Vagina (tissue), 2 donors: ENCODE results near the gene NUP98.

ENCODE experiments used
- POLR2A ChIP-seq, 2 donors: fragments of 450-650 bp; IDR thresholded peaks; one replicate each; pipeline ENCODE4 v1.6.1; 2017; ENCODE audit warnings: antibody characterized with exemption in 2 of 2, mild to moderate bottlenecking in 2 of 2, moderate library complexity in 2 of 2
- POLR2AphosphoS5 ChIP-seq, 2 donors: sonication (generic); formaldehyde crosslinking; IDR thresholded peaks; one replicate each; pipeline ENCODE4 v1.9.0; 2017; ENCODE audit warnings: antibody characterized with exemption in 2 of 2, mild to moderate bottlenecking in 2 of 2, low read depth in 1 of 2; ENCODE audit not compliant: insufficient read depth in 1 of 2
- TF ChIP-seq, protein P1 (sequence below), 3 experiments: fragments of 450-650 bp in 2 of 3; fragments of 200-600 bp in 1 of 3; sonication (generic) in 1 of 3; IDR thresholded peaks; one replicate each; pipeline ENCODE4 v1.5.1; 2017 to 2019; ENCODE audit warnings: antibody characterized with exemption in 3 of 3, mild to moderate bottlenecking in 2 of 3, moderate library complexity in 2 of 3

DNA sequence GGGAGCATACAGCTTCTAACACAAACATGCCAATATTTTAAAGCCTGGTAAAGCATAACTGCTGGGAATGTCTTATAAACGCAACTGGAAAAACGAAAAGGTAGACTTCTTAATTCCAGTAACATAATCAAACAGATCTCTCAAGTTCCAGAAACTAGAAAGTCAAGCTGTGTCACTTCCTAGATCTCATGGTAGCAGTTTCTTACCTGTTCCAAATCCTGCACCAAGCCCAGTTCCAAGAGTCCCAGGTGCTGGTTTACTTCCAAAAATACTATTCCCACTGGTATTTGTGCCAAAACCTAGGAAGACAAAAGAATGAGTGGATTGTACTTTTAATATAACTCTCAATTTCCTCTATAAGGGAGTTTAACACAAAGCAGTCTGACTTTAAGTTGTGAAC, 44.2 kb downstream of the NUP98 start:
- TF ChIP-seq, protein P1, sequence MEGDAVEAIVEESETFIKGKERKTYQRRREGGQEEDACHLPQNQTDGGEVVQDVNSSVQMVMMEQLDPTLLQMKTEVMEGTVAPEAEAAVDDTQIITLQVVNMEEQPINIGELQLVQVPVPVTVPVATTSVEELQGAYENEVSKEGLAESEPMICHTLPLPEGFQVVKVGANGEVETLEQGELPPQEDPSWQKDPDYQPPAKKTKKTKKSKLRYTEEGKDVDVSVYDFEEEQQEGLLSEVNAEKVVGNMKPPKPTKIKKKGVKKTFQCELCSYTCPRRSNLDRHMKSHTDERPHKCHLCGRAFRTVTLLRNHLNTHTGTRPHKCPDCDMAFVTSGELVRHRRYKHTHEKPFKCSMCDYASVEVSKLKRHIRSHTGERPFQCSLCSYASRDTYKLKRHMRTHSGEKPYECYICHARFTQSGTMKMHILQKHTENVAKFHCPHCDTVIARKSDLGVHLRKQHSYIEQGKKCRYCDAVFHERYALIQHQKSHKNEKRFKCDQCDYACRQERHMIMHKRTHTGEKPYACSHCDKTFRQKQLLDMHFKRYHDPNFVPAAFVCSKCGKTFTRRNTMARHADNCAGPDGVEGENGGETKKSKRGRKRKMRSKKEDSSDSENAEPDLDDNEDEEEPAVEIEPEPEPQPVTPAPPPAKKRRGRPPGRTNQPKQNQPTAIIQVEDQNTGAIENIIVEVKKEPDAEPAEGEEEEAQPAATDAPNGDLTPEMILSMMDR (IDR thresholded peaks at IDR 0.05), result no peak
- TF ChIP-seq POLR2AphosphoS5 (IDR thresholded peaks at IDR 0.05; ENCODE audit: insufficient read depth in 1 of 2, low read depth in 1 of 2) (no peak), POLR2A (IDR thresholded peaks at IDR 0.05) (no peak)
